Colonic mucosa (tissue), 4 donors: Measurements from ENCODE around the gene TMEM218. TPM values are rescaled to one million over a fixed set of nuclear protein-coding genes. Genes with fewer than 3 reads are reported as not detected.

Source experiments
- DNase-seq: peaks from one replicate; pipeline ENCODE4 v3.0.0-alpha.2; 2020
- H3K27ac ChIP-seq: fragments of 200-600 bp; one replicate; pipeline ENCODE4 v1.8.0; 2021
- H3K27me3 ChIP-seq: fragments of 200-600 bp; one replicate; pipeline ENCODE4 v1.8.0; 2021
- H3K36me3 ChIP-seq: fragments of 200-600 bp; one replicate; pipeline ENCODE4 v1.8.0; 2021
- H3K4me1 ChIP-seq: fragments of 200-600 bp; one replicate; pipeline ENCODE4 v1.8.0; 2021; ENCODE audit warnings: mild to moderate bottlenecking
- H3K4me3 ChIP-seq: fragments of 200-600 bp; one replicate; pipeline ENCODE4 v1.8.0; 2021
- H3K9ac ChIP-seq, 2 donors: one replicate each; pipeline ENCODE4 v1.7.0; 2013; ENCODE audit warnings: control low read depth in 2 of 2, low read depth in 2 of 2, low read length in 2 of 2
- H3K9me3 ChIP-seq: fragments of 200-600 bp; one replicate; pipeline ENCODE4 v1.8.0; 2021
- intact Hi-C: fragments of 100-400 bp; cut with DNase I; formaldehyde crosslinking; loops from one replicate; pipeline ENCODE4 v1.14.1; 2022
- total RNA-seq, 2 donors: library from RNA; stranded (reverse); fragmentation: NEBNext Ultra II Directional in 1 of 2; extraction: Animal tissue kit (Norgen Biotek cat#: 25700) in 1 of 2; gene quantifications; one replicate each; pipeline ENCODE4 v1.2.1, GENCODE V29; 2021
- TF ChIP-seq, protein P1 (sequence below): fragments of 200-600 bp; IDR thresholded peaks from one replicate; pipeline ENCODE4 v1.8.0; 2022; ENCODE audit warnings: antibody characterized with exemption, mild to moderate bottlenecking
- donor health status: healthy.
- donor health status: DM: no; HTN: no; CAD: no.
- donor health status: DM: no; HTN: no; CAD: no.

TMEM218 gene
- total RNA-seq, 2 donors from 2014 or later = 8.7 to 17.3 TPM

DNA sequence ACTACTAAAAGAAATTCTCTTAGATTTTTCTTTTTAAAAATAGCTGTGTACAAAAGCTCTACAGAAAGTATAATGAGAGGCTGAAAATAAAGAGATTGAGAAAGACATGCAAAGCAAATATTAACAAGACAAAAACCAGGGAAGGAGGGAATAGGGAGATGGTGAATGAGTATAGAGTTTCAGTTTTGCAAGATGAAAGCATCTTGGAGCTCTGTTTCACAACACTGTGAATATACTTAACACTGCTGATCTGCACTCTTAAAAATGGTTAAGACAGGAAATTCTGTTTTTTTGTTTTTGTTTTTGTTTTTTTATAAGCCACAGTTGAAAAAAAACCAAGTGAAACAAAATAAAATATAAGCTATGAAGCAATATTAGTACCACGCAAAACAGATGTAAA is 5.5 kb downstream of the TMEM218 start:
- Histone ChIP-seq H3K4me1 (no peaks in the 10 kb centered on the region), H3K27ac (no peak overlapping the region), H3K9ac (no peak overlapping the region), H3K36me3 (no peaks in the 10 kb centered on the region), H3K27me3 (no peaks in the 10 kb centered on the region), H3K9me3 (no peaks in the 10 kb centered on the region), H3K4me3 (no peak overlapping the region)
- no peak for DNase-seq
- intact Hi-C loops = no loop called here
- TF ChIP-seq, protein P1, sequence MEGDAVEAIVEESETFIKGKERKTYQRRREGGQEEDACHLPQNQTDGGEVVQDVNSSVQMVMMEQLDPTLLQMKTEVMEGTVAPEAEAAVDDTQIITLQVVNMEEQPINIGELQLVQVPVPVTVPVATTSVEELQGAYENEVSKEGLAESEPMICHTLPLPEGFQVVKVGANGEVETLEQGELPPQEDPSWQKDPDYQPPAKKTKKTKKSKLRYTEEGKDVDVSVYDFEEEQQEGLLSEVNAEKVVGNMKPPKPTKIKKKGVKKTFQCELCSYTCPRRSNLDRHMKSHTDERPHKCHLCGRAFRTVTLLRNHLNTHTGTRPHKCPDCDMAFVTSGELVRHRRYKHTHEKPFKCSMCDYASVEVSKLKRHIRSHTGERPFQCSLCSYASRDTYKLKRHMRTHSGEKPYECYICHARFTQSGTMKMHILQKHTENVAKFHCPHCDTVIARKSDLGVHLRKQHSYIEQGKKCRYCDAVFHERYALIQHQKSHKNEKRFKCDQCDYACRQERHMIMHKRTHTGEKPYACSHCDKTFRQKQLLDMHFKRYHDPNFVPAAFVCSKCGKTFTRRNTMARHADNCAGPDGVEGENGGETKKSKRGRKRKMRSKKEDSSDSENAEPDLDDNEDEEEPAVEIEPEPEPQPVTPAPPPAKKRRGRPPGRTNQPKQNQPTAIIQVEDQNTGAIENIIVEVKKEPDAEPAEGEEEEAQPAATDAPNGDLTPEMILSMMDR = no peak

DNA sequence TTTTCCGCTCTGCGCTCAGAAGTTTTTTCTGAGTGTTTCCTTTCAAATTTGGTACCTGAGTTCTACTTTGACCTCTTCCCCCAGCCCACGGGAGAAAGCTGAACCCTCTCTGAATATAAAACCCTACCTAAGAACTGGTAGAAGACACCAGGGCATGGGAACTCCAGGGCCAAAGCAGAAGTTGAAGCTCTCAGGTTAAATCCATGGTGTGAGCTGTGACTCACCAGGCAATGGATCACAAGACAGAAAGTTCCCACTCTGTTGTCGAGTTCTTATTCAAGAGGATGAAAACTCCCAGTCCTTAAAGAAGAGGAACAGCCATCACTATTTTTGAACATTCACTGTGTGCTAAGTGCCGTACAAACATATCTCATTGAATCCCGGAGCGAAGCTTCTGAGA is 8.9 kb downstream of the TMEM218 start:
- TF ChIP-seq, protein P1 = no peak
- no peak overlapping the region for H3K4me3 ChIP-seq

DNA sequence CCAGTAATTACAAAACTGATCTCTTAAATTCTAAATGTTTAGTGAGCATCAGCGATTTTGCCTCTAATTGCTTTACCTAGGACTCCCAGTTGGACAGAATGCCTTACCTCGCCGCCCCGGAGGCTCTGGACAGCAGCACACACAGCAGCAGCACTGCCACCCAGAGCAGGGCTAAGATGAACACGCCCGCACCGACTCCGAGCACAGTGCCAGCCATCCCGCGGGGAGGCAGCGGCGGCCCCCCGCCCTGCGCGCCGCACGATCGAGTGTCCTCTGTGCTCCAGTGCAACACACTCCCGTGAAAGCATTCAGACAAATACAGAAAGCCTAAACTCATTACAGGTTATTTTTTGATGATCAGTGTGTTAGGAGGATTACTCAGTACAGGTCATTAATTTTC is 9.4 kb downstream of the TMEM218 start:
- Histone ChIP-seq H3K27me3 (no peaks in the 10 kb centered on the region), H3K27ac (no peak overlapping the region), H3K9ac (no peak overlapping the region), H3K4me1 (no peaks in the 10 kb centered on the region), H3K4me3 (no peak overlapping the region), H3K36me3 (no peaks in the 10 kb centered on the region), H3K9me3 (no peaks in the 10 kb centered on the region)
- intact Hi-C loops = no loop called here
- no peak for DNase-seq
- TF ChIP-seq, protein P1 = no peak

More for the DNA sequence above, 8.9 kb downstream of the TMEM218 start:
- Histone ChIP-seq H3K27ac (no peak overlapping the region), H3K36me3 (no peaks in the 10 kb centered on the region), H3K9me3 (no peaks in the 10 kb centered on the region), H3K4me1 (no peaks in the 10 kb centered on the region), H3K27me3 (no peaks in the 10 kb centered on the region), H3K9ac (no peak overlapping the region)
- intact Hi-C loops = no loop called here
- DNase-seq = no peak

DNA sequence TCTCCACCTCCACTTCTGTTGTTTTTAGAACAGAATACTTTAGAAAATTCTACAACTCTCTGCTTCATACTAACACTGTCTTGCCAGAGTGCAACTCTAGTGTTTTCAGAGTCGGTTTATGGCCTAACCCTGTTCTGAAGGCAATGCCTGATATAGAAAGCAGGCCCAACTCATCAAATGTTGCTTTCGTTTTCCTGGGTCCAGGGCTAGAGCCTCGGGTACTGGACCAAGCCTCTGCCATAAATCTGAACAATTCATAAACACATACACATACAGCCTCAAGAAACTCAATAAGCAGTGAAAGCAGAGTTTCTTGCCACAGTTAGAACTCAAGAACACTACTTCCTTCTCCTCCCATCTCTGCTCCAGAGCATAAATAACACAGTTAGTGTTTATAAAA is 9.8 kb downstream of the TMEM218 start:
- Histone ChIP-seq H3K27ac (peak overlapping the region; percentile 1), H3K27me3 (no peaks in the 10 kb centered on the region), H3K9me3 (no peaks in the 10 kb centered on the region), H3K4me1 (no peaks in the 10 kb centered on the region), H3K9ac (no peak overlapping the region), H3K36me3 (no peaks in the 10 kb centered on the region), H3K4me3 (no peak overlapping the region)
- no peak for DNase-seq
- TF ChIP-seq, protein P1 = no peak
- intact Hi-C loops = no loop called here

DNA sequence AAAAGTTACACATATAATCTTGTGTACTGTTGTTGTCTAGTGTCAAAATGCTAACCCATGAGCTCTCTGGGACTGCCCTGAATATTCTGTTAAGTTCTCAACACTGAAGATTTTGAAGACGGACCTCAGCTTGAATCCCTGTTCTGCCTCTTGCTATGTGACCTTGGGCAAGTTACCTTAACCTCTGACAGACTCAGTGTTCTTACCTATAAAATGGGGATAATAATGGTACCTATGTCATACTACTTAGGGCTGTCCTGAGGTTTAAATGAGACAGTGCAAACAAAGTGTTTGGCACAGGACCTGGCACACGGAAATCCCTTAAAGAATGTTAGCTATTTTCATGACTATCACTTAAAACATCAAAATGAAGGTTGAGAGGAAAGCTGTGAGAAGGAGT is 11.3 kb downstream of the TMEM218 start:
- Histone ChIP-seq H3K27ac (no peak overlapping the region), H3K27me3 (no peaks in the 10 kb centered on the region), H3K4me3 (no peak overlapping the region), H3K4me1 (no peaks in the 10 kb centered on the region), H3K9ac (no peak overlapping the region), H3K36me3 (no peaks in the 10 kb centered on the region), H3K9me3 (no peaks in the 10 kb centered on the region)
- intact Hi-C loops = no loop called here
- DNase-seq = no peak
- TF ChIP-seq, protein P1 = no peak

DNA sequence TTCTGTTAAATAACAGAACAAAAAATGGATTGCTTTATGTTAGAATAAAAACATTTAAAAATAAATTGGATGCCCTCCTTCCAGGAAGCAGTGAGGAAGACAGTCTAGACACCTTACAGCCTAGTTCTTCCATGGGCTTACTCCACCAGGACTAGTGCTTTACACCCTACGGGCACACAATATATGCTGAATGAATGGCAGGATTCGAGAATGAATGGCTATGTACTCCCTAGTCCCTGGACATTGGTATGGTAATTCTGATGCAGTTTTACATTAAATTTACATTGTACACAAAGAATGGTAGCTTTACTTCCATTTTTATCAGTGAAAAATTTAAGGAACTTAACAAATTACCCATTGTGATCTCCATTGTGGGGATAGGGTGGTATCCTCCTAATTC is 16.7 kb downstream of the TMEM218 start:
- Histone ChIP-seq H3K9ac (no peak overlapping the region), H3K4me3 (no peak overlapping the region), H3K36me3 (no peaks in the 10 kb centered on the region), H3K9me3 (no peaks in the 10 kb centered on the region), H3K27me3 (no peaks in the 10 kb centered on the region), H3K27ac (no peak overlapping the region), H3K4me1 (no peaks in the 10 kb centered on the region)
- intact Hi-C loops = loop anchor here (10.0 kb wide), 1 partner anchor 250 kb away; no protein-coding TSS in a partner anchor
- DNase-seq = no peak
- TF ChIP-seq, protein P1 = no peak
